Nephron progenitor cell (in vitro differentiated cells): ENCODE data around the gene ADRA2B.

Experiments used
- DNase-seq: peaks from one replicate; pipeline ENCODE4 v3.0.0; 2021
- H3K27ac Mint-ChIP-seq: 2 replicates; pipeline ENCODE4 v1.8.0; 2021; ENCODE audit warnings: mild to moderate bottlenecking, moderate library complexity, mixed read lengths
- H3K27me3 Mint-ChIP-seq: 2 replicates; pipeline ENCODE4 v1.8.0; 2021; ENCODE audit warnings: mild to moderate bottlenecking, low read depth, mixed read lengths; ENCODE audit not compliant: poor library complexity
- H3K36me3 Mint-ChIP-seq: 2 replicates; pipeline ENCODE4 v1.8.0; 2021; ENCODE audit warnings: low read depth, mixed read lengths
- H3K4me1 Mint-ChIP-seq: 2 replicates; pipeline ENCODE4 v1.8.0; 2021; ENCODE audit warnings: mixed read lengths
- H3K4me3 Mint-ChIP-seq: 2 replicates; pipeline ENCODE4 v1.8.0; 2021; ENCODE audit warnings: mild to moderate bottlenecking, moderate library complexity, mixed read lengths
- H3K9me3 Mint-ChIP-seq: 2 replicates; pipeline ENCODE4 v1.8.0; 2021; ENCODE audit warnings: mild to moderate bottlenecking, moderate library complexity, mixed read lengths
- TF ChIP-seq, protein P1 (sequence below): fragments of 200-600 bp; sonication (generic); IDR thresholded peaks from 2 replicates; pipeline ENCODE4 v1.5.0; 2021; ENCODE audit warnings: antibody characterized with exemption

Gene ADRA2B

DNA sequence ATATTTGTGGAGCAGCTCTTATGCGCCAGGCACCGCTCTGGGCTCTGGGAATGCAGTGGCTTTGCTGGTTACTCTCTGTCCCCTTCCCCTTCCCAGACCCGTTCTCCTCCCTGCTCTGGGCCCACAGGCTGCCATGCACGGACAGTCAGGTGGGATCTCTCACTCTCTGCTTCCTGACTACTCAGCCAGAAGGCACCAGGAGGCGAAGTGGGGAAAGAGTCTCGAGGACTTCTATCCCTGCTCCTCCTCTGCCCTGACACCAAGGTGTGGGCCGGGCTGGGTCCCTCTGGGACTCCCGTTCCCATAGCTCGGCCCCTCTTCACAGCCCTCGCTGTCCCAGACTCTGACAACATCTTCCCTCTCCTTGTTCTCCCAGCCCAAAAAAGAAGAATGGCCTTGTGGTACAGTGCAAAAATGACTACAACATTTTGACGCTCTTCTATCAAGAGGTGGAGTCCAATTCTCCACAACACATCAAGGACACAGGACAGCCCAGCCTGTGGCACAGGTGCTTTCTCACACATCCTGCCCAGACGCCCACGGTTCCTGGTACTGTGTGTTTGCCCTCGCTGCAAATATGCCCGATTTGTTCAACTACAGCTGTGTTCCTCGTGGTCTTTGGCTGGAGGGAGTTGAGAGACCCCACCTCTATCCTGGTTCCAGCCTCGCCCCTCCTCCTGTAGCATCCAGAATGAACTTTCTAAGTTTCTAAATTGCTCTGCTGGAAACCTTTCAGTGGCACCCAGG, 42.9 kb upstream of the ADRA2B start:
- Mint-ChIP-seq H3K27me3 (peaks cover 12% of the 10 kb centered on the region), H3K27ac (peak overlapping the region; percentile 8), H3K9me3 (peaks cover 7% of the 10 kb centered on the region), H3K4me3 (no peak overlapping the region), H3K4me1 (peaks cover 58% of the 10 kb centered on the region), H3K36me3 (no peaks in the 10 kb centered on the region)
- TF ChIP-seq, protein P1, sequence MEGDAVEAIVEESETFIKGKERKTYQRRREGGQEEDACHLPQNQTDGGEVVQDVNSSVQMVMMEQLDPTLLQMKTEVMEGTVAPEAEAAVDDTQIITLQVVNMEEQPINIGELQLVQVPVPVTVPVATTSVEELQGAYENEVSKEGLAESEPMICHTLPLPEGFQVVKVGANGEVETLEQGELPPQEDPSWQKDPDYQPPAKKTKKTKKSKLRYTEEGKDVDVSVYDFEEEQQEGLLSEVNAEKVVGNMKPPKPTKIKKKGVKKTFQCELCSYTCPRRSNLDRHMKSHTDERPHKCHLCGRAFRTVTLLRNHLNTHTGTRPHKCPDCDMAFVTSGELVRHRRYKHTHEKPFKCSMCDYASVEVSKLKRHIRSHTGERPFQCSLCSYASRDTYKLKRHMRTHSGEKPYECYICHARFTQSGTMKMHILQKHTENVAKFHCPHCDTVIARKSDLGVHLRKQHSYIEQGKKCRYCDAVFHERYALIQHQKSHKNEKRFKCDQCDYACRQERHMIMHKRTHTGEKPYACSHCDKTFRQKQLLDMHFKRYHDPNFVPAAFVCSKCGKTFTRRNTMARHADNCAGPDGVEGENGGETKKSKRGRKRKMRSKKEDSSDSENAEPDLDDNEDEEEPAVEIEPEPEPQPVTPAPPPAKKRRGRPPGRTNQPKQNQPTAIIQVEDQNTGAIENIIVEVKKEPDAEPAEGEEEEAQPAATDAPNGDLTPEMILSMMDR = no peak
- no peak for DNase-seq

DNA sequence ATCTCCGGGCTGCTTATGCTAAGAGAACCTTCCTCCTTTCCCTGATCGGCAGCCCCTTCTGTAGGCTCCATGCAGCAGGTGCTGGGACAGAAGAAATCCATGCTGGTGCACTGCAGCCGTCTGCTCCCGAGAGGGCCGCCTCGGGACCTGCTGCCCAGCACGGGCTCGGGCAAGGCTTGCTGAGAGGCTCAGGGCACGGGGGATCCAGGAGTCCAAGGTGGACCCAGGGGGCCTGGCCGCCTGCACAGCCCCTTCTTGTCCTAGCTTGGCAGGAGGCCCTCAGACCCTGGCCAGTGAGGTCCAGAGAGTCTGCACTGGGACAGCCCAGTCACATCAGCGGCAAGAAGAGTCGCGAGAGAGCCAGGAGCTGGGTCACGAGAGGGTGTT, 42.2 kb upstream of the ADRA2B start:
- peaks cover 7% of the 10 kb centered on the region for H3K9me3 Mint-ChIP-seq
- H3K27ac Mint-ChIP-seq = peak overlapping the region; percentile 57
- H3K4me3 Mint-ChIP-seq = no peak overlapping the region
- no peaks in the 10 kb centered on the region for H3K36me3 Mint-ChIP-seq
- TF ChIP-seq, protein P1 = no peak
- peaks cover 54% of the 10 kb centered on the region for H3K4me1 Mint-ChIP-seq
- peaks cover 12% of the 10 kb centered on the region for H3K27me3 Mint-ChIP-seq
- DNase-seq = no peak

DNA sequence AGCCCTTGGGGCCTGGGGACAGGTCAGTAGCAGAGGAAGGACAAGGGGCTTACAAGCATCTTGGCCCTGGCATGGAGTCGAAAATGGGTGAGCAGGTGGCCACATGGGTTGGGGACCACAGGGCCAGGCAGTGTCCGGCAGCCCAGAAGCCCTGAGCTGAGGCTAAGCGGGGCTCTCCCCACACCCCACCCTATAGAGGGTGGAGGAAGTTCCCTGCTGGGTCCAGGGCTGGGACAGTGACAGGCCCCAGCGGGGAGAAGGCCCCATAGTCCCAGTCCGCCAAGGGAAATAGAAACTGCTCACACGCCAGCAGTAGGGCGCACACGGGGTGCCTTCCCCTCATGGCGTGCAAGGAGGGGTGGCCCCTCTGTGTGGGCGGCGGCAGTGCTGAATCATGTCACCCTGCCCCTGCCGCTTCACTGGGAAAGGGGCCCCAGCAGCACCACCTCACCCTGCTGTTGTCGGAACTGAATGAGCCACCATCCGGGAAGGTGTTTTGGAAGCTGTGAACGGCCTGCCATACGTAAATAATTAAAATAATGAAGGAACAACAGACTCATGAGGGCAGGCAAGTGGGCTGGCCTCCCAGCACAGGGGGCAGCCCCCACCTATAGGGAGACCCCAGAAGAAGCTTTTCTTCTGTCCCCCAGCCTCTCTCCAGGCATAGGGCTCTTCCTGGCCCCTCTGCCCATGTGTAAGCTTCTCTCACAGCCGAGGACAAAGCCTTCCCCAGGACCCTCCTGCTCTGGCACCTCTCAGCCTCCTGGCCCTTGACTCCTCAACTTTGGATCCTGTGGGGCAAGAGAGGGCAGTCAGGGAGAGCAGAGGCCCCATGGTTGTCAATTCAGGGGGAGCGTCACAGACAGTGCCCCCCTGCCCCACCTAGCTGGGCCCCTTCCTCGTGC, 41.5 kb upstream of the ADRA2B start:
- H3K4me1 Mint-ChIP-seq = peaks cover 57% of the 10 kb centered on the region
- DNase-seq = no peak
- H3K4me3 Mint-ChIP-seq = no peak overlapping the region

DNA sequence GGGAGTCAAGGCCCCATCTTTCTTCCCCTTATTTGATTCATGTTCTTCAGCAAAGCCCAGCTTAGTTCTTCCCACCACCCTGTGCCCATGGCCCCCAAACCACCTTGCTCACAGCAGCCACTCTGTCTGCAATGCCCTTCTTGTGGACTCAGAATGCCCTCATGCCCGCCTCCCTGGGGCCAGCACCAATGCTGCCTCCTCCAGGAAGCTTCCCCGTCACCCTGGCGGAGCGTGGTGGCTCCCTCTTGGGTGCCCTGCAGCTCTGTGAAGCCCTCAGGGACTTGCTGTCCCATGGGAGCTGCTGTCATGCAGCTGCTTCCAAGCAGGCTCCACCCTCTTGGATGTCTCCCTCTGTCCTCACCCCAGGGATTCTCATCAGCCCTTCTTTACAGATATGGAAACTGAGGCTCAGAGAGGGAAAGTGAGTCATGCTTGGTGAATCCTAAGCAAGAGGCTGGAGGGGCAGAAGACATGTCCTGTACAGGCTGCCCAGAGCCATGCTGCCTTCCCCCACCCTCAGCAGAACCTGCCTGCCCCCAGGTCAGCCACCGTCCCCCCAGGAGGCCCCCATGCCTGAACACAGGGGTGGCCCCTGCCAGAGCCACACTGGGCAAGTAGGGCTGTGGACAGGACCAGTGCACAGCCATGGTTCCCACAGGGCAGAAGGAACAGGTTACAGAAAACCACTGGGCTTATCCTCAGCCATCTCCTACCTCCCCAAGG, 40.7 kb upstream of the ADRA2B start:
- peaks cover 9% of the 10 kb centered on the region for H3K27me3 Mint-ChIP-seq
- TF ChIP-seq, protein P1 = no peak
- no peak overlapping the region for H3K27ac Mint-ChIP-seq
- no peak for DNase-seq
- H3K9me3 Mint-ChIP-seq = peaks cover 7% of the 10 kb centered on the region
- peaks cover 57% of the 10 kb centered on the region for H3K4me1 Mint-ChIP-seq
- H3K4me3 Mint-ChIP-seq = no peak overlapping the region
- H3K36me3 Mint-ChIP-seq = no peaks in the 10 kb centered on the region

More for the DNA sequence above, 41.5 kb upstream of the ADRA2B start:
- TF ChIP-seq, protein P1 = no peak
- Mint-ChIP-seq H3K27me3 (peaks cover 12% of the 10 kb centered on the region), H3K9me3 (peaks cover 7% of the 10 kb centered on the region), H3K27ac (peak overlapping the region; percentile 57), H3K36me3 (no peaks in the 10 kb centered on the region)

DNA sequence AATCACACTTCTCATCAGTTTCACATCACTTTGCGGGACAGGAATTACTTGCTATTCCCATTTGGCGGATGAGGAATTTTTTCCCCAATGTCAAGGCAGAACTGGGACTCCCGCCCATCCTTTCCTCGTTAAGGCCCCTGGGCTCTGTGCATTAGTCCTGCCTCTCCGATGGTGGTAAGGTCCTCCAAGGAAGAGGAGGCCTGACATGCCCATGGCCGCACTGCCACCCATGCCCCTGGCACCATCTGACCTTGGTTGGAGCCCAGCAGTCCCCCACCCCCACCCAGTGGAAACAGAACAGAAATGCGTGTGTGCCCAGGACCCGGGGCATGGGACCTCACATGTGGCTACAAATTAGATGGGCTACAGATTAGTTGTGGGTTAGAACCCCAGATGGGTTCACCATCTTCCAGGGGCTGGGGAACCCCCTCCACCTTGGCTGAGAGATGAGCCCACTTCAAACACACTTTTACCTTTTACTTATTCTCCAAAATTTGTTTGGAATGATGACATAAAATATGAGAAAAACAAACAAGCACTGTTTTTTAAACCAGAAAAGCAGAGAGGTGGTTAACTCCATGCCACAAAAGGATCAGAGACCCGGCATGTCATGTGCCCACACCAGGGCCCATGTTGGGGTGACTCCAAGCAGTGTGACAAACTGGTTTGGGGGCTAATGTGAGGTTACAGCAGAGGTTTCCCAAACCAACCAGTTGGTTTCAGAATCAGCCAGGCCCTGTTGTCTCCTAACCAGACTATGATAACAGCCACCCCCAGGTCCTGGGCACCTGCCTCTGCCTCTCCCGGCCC, 39.8 kb upstream of the ADRA2B start:
- TF ChIP-seq, protein P1 = no peak
- DNase-seq = no peak
- peaks cover 7% of the 10 kb centered on the region for H3K9me3 Mint-ChIP-seq
- H3K36me3 Mint-ChIP-seq = no peaks in the 10 kb centered on the region
- H3K27ac Mint-ChIP-seq = no peak overlapping the region
- no peak overlapping the region for H3K4me3 Mint-ChIP-seq
- H3K27me3 Mint-ChIP-seq = peaks cover 9% of the 10 kb centered on the region
- peaks cover 54% of the 10 kb centered on the region for H3K4me1 Mint-ChIP-seq
